ENCODE results near the gene RAMP1. TPM values are rescaled to one million over a fixed set of nuclear protein-coding genes. Genes with fewer than 3 reads are reported as not detected.
"Not testable (repeated sequence)": the region's sequence is repeated elsewhere in the genome, so short reads cannot be mapped to it uniquely, and the experiment has no call there.

RAMP1 gene
- total RNA-seq, 1 donor = 3.1 TPM

- DNase-seq (ENCODE audit: low read depth) = no peak
- TF ChIP-seq CTCF (IDR thresholded peaks at IDR 0.05; ENCODE audit: insufficient read depth, low read length) = no peak
- no peak overlapping the region for H3K4me3 ChIP-seq (ENCODE audit: low read depth, low read length)
Observed at GRCh38 chr2:237823544-237823943, 35.9 kb upstream of the RAMP1 start.

DNA sequence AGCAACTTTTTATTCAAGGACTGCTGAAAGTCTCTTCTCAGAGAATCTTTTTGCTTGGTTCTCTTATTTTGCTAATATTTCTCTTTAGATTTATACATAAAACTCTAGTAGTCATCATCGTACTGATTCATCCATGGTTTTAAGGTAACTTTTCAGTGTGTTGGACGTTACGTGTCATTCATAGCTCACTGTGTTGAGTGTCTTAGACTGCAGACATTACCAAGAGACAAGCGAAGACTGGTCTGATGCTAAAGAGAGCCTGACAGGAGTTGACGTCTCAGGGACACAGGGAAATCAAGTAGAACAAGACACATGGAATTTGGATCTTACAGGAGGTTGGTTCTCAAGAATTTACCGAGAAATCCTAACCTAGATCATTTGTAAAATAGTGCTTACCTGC is 35.3 kb upstream of the RAMP1 start:
- TF ChIP-seq CTCF (IDR thresholded peaks at IDR 0.05; ENCODE audit: insufficient read depth, low read length) = no peak
- H3K4me3 ChIP-seq (ENCODE audit: low read depth, low read length) = no peak overlapping the region

GRCh38 chr2:237827421-237827987 is 31.9 kb upstream of the RAMP1 start:
- no peak for DNase-seq (ENCODE audit: low read depth)
- no peak for TF ChIP-seq CTCF (IDR thresholded peaks at IDR 0.05; ENCODE audit: insufficient read depth, low read length)

More for the DNA sequence above, 35.3 kb upstream of the RAMP1 start:
- no peak for DNase-seq (ENCODE audit: low read depth)

DNA sequence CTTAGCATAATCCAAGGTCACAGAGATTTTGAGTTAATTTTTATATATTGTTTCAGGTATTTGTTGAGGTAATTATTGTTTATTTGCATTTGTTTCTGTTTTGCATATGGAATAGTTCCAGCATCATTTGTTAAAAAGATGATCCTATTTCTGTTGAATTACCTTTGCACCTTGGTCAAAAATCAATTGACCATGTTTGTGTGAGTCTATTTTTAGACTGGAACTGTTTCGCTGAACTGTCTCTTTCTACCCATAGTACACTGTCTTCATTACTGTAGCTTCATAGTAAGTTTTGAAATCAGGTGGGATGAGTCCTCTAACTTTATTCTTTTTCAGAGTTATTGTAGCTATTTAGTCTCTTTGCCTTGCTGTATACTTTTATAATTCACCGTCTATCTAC is 28.9 kb upstream of the RAMP1 start:
- DNase-seq (ENCODE audit: low read depth) = no peak
- no peak overlapping the region for H3K4me3 ChIP-seq (ENCODE audit: low read depth, low read length)
- no peak for TF ChIP-seq CTCF (IDR thresholded peaks at IDR 0.05; ENCODE audit: insufficient read depth, low read length)

More at GRCh38 chr2:237827421-237827987, 31.9 kb upstream of the RAMP1 start:
- no peak overlapping the region for H3K4me3 ChIP-seq (ENCODE audit: low read depth, low read length)

DNA sequence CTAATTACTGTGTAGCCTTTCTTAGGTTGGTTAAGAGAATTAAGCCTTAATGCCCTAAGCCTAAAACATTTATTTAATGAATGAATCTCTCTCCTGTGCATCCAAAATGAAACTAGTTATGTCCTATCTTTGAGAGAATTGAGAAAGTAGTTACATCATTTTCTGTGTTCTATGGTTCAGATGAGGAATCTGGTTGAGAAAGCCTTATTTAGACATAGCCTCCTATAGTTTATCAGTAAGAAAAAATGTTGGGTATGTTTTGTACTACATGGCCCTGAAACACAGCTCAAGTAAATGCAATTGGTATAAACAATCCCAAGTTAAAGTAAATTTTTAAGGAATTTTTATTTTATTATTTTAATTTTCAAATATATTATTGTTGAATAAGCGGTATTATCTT is 25.9 kb upstream of the RAMP1 start:
- TF ChIP-seq CTCF (IDR thresholded peaks at IDR 0.05; ENCODE audit: insufficient read depth, low read length) = no peak
- DNase-seq (ENCODE audit: low read depth) = peak; percentile 42

GRCh38 chr2:237835372-237835771 is 24.1 kb upstream of the RAMP1 start:
- DNase-seq (ENCODE audit: low read depth) = no peak
- no peak for TF ChIP-seq CTCF (IDR thresholded peaks at IDR 0.05; ENCODE audit: insufficient read depth, low read length)

More for the DNA sequence above, 25.9 kb upstream of the RAMP1 start:
- H3K4me3 ChIP-seq (ENCODE audit: low read depth, low read length) = no peak overlapping the region

DNA sequence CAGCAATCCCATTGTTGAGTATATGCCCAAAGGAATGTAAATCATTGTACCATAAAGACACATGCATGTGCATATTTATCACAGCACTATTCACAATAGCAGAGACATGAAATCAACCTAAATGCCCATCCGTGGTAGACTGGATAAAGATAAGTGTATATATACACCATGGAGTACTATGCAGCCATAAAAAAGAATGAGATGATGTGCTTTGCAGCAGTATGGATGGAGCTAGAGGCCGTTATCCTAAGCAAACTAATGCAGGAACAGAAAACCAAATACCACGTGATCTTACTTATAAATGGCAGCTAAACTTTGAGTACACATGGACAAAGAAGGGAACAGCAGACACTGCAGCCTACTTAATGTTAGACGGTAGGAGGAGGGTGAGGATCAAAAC is 18.4 kb upstream of the RAMP1 start:
- DNase-seq (ENCODE audit: low read depth) = no peak
- H3K4me3 ChIP-seq (ENCODE audit: low read depth, low read length) = no peak overlapping the region
- TF ChIP-seq CTCF (IDR thresholded peaks at IDR 0.05; ENCODE audit: insufficient read depth, low read length) = no peak

More at GRCh38 chr2:237835372-237835771, 24.1 kb upstream of the RAMP1 start:
- H3K4me3 ChIP-seq (ENCODE audit: low read depth, low read length) = no peak overlapping the region

DNA sequence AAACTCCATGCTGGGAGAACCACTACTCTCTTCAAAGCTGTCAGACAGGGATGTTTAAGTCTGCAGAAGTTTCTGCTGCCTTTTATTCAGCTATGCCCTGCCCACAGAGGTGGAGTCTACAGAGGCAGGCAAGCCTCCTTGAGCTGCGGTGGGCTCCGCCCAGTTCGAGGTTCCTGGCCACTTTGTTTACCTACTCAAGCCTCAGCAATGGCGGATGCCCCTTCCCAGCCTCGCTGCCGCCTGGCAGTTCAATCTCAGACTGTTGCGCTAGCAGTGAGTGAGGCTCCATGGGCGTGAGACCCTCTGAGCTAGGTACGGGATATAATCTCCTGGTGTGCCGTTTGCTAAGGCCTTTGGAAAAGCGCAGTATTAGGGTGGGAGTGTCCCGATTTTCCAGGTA is 10.5 kb upstream of the RAMP1 start:
- H3K4me3 ChIP-seq (ENCODE audit: low read depth, low read length); DNase-seq (ENCODE audit: low read depth): not testable (repeated sequence)
